ENCODE measurements around the gene CFAP20. TPM values are rescaled to one million over a fixed set of nuclear protein-coding genes. Genes with fewer than 3 reads are reported as not detected.

CFAP20 gene
- total RNA-seq (2014; rRNA removed; shearing (Covaris generic)) (81.7 and 82.7 TPM in 2 replicates), polyA plus RNA-seq (2016; fragmentation: Nextera tagmentation; extraction: Ambion mirVana) (55.9 and 61.1 TPM in 2 replicates)
- long read RNA-seq, transcript CFAP20-201 (6 exons, 1,354 nt) = major isoform, 109 of 113 reads
- long read RNA-seq, partial matches to known transcripts = 0 of 113 reads
- long read RNA-seq, other reads (novel, unspliced or antisense) = 3 of 113 reads

DNA sequence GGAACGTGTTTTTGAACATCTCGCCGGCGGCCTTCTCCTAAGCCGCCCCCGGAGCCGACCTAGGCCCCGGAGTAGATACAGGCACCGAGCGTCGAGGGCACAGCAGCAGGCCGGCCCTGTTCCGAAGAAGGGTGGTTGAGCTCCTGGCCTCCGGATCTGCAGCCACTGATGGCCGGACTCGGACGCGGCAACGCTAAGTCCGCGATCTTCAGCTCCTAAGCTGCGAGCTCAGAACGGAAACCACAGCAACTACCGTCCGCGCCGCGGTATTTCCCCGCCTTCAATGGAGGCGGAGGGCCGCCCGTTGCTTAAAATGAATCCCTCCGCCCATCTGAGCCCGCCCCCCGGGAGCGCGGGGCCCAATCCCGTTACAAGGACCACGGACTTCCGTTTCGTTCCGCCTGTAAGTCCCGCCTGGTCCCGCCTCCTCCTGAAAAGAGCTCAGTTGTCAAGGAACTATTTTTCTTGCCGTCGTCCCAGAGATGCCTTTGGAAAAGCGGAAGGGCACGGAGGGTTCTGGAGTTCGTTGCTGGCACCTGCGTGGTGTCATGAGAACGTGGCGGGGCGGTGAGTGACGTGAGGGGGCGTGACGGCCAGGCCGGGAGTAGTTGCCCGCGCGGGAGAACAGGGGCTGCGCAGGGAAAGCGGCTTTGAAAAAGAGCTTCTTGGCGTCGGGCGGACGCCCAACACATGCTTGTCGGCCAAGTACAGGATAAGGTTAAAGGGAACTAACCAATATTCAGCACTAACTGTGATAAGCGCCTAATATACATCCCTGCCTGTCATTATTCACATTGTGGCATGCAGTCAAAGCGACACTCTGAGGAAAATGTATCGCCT lies at the start of gene CFAP20:
Gene CFAP20 (minus strand): TSS at position 285 of the 840 bp plus-strand sequence. CDS start 266 bp downstream, at position 19.
- Histone ChIP-seq H3K4me3 (peak within 1 kb of the TSS; percentile 83), H4K20me1 (replicated peaks; ENCODE audit: insufficient read depth) (peaks cover 38% of the 10 kb centered on the region), H3K4me2 (peak within 1 kb of the TSS; percentile 95), H3F3A (replicated peaks; ENCODE audit: low read depth) (peaks cover 3% of the 10 kb centered on the region; the same call in 1 of the 2 replicates), H3K27ac (ENCODE audit: low read depth) (peak within 1 kb of the TSS; percentile 91), H3K36me3 (ENCODE audit: insufficient read depth) (no peaks in the 10 kb centered on the region), H3K9me2 (ENCODE audit: insufficient read depth) (no peaks in the 10 kb centered on the region), H3K79me2 (replicated peaks; ENCODE audit: insufficient read depth) (peaks cover 43% of the 10 kb centered on the region), H2AFZ (peak within 1 kb of the TSS; percentile 64), H3K27me3 (ENCODE audit: insufficient read depth) (no peaks in the 10 kb centered on the region), H3K4me1 (ENCODE audit: insufficient read depth) (peaks cover 21% of the 10 kb centered on the region)
- Mint-ChIP-seq H3K4me3 (peak within 1 kb of the TSS; percentile 89), H3K27ac (peak within 1 kb of the TSS; percentile 74), H3K9me3 (peaks cover 4% of the 10 kb centered on the region; the same call in 2 of the 3 replicates), H3K36me3 (ENCODE audit: low read depth) (peaks cover 4% of the 10 kb centered on the region; the same call in 2 of the 3 replicates), H3K4me1 (peaks cover 23% of the 10 kb centered on the region), H3K27me3 (ENCODE audit: insufficient read depth, low read depth, poor library complexity) (peaks cover 9% of the 10 kb centered on the region)
- TF ChIP-seq CREB1 (CRISPR knock-in tag; IDR thresholded peaks at IDR 0.05; ENCODE audit: low read depth) (peak; percentile 93), ZNF331 (CRISPR knock-in tag; IDR thresholded peaks at IDR 0.05; ENCODE audit: low read depth) (no peak), STAT1 (IDR thresholded peaks at IDR 0.05; ENCODE audit: unreplicated experiment) (no peak), POLR2AphosphoS5 (IDR thresholded peaks at IDR 0.05; ENCODE audit: low read depth) (peak; percentile 88), NANOG (IDR thresholded peaks at IDR 0.05; ENCODE audit: borderline replicate concordance) (no peak)
- TF ChIP-seq, protein P1, sequence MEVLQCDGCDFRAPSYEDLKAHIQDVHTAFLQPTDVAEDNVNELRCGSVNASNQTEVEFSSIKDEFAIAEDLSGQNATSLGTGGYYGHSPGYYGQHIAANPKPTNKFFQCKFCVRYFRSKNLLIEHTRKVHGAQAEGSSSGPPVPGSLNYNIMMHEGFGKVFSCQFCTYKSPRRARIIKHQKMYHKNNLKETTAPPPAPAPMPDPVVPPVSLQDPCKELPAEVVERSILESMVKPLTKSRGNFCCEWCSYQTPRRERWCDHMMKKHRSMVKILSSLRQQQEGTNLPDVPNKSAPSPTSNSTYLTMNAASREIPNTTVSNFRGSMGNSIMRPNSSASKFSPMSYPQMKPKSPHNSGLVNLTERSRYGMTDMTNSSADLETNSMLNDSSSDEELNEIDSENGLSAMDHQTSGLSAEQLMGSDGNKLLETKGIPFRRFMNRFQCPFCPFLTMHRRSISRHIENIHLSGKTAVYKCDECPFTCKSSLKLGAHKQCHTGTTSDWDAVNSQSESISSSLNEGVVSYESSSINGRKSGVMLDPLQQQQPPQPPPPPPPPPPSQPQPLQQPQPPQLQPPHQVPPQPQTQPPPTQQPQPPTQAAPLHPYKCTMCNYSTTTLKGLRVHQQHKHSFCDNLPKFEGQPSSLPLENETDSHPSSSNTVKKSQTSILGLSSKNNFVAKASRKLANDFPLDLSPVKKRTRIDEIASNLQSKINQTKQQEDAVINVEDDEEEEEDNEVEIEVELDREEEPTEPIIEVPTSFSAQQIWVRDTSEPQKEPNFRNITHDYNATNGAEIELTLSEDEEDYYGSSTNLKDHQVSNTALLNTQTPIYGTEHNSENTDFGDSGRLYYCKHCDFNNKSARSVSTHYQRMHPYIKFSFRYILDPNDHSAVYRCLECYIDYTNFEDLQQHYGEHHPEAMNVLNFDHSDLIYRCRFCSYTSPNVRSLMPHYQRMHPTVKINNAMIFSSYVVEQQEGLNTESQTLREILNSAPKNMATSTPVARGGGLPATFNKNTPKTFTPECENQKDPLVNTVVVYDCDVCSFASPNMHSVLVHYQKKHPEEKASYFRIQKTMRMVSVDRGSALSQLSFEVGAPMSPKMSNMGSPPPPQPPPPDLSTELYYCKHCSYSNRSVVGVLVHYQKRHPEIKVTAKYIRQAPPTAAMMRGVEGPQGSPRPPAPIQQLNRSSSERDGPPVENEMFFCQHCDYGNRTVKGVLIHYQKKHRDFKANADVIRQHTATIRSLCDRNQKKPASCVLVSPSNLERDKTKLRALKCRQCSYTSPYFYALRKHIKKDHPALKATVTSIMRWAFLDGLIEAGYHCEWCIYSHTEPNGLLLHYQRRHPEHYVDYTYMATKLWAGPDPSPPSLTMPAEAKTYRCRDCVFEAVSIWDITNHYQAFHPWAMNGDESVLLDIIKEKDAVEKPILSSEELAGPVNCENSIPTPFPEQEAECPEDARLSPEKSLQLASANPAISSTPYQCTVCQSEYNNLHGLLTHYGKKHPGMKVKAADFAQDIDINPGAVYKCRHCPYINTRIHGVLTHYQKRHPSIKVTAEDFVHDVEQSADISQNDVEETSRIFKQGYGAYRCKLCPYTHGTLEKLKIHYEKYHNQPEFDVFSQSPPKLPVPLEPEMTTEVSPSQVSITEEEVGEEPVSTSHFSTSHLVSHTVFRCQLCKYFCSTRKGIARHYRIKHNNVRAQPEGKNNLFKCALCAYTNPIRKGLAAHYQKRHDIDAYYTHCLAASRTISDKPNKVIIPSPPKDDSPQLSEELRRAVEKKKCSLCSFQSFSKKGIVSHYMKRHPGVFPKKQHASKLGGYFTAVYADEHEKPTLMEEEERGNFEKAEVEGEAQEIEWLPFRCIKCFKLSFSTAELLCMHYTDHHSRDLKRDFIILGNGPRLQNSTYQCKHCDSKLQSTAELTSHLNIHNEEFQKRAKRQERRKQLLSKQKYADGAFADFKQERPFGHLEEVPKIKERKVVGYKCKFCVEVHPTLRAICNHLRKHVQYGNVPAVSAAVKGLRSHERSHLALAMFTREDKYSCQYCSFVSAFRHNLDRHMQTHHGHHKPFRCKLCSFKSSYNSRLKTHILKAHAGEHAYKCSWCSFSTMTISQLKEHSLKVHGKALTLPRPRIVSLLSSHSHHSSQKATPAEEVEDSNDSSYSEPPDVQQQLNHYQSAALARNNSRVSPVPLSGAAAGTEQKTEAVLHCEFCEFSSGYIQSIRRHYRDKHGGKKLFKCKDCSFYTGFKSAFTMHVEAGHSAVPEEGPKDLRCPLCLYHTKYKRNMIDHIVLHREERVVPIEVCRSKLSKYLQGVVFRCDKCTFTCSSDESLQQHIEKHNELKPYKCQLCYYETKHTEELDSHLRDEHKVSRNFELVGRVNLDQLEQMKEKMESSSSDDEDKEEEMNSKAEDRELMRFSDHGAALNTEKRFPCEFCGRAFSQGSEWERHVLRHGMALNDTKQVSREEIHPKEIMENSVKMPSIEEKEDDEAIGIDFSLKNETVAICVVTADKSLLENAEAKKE (CRISPR knock-in tag; IDR thresholded peaks at IDR 0.05) = no peak
- TF ChIP-seq, protein P2, sequence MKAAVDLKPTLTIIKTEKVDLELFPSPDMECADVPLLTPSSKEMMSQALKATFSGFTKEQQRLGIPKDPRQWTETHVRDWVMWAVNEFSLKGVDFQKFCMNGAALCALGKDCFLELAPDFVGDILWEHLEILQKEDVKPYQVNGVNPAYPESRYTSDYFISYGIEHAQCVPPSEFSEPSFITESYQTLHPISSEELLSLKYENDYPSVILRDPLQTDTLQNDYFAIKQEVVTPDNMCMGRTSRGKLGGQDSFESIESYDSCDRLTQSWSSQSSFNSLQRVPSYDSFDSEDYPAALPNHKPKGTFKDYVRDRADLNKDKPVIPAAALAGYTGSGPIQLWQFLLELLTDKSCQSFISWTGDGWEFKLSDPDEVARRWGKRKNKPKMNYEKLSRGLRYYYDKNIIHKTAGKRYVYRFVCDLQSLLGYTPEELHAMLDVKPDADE (IDR thresholded peaks at IDR 0.05) = peak; percentile 55
- TF ChIP-seq, protein P3, sequence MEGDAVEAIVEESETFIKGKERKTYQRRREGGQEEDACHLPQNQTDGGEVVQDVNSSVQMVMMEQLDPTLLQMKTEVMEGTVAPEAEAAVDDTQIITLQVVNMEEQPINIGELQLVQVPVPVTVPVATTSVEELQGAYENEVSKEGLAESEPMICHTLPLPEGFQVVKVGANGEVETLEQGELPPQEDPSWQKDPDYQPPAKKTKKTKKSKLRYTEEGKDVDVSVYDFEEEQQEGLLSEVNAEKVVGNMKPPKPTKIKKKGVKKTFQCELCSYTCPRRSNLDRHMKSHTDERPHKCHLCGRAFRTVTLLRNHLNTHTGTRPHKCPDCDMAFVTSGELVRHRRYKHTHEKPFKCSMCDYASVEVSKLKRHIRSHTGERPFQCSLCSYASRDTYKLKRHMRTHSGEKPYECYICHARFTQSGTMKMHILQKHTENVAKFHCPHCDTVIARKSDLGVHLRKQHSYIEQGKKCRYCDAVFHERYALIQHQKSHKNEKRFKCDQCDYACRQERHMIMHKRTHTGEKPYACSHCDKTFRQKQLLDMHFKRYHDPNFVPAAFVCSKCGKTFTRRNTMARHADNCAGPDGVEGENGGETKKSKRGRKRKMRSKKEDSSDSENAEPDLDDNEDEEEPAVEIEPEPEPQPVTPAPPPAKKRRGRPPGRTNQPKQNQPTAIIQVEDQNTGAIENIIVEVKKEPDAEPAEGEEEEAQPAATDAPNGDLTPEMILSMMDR (conservative IDR thresholded peaks at IDR 0.05; ENCODE audit: low read depth in 2 of 2) = no peak
- ATAC-seq (peak; percentile 93), DNase-seq (ENCODE audit: low spot score) (peak; percentile 100)

All from GM23338 (cell line).